CD4-positive, alpha-beta T cell treated with Interleukin-2 at 100 ng/mL for 4 hours (primary cell): ENCODE data around the gene MYT1.
A peak's percentile ranks its signal among the peaks of the same experiment; 100 is the strongest.

Source experiments
- DNase-seq: peaks from one replicate; pipeline ENCODE4 v3.0.0-alpha.2; 2020; ENCODE audit warnings: low spot score

MYT1 gene

GRCh38 chr20:64247307-64247618 is 83.0 kb downstream of the MYT1 start:
- no peak for DNase-seq

DNA sequence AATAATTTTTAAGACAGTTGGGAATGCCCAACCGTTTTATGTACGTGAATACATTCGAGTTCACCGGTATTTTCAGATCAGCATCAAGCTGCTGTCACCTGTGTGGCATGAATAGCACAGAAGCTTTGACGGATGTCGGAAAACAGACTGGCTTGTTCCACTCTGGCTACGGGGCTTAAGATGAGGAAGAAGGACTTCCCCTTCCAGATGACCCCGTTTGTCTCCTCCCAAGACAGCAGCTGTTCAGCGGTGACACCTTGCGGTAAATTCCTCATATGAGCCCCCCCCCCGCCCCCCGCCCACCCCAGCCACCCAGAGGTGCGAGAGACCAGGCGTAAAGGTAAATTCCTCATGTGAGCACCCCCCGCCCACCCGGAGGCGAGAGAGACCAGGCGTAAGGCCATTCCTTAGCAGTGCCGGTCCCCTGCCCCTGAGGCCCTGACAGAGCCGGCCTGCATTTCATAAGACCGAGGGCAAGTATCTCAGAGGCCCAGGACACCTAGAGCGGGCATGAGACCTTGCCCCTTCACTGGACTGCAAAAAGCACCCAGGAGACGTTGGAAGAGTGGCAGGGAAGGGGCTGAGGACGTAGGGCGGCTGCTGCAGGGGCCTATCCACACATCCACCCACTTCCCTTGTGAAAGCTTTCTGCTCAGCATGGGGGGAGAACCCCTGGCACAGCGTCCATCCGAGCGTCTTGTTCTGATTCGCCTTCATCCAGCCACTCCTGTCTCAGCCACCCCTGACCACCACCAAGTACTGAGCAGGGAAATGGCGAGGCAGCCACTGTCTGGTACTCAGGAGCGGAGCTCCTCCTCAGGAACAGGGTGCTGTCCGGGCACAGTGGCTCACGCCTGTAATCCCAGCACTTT is 84.0 kb downstream of the MYT1 start:
- DNase-seq = no peak

DNA sequence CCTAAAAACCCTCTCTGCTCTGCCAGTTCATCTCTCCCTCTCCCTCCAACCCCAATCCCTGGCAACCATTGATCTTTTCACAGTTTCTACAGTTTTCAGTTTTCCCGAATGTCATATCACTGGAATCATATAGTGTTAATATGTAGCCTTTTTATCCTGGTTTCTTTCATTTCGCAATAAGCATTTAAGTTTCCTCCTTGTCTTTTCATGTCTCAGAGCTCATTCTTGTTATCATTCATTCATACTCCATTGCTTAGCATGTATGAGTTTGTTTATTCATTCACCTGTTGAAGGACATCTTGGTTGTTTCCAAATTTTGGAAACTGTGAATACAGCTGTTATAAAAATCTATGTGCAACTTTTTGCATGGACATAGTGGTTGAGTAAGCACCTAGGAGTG is 85.8 kb downstream of the MYT1 start:
- no peak for DNase-seq

DNA sequence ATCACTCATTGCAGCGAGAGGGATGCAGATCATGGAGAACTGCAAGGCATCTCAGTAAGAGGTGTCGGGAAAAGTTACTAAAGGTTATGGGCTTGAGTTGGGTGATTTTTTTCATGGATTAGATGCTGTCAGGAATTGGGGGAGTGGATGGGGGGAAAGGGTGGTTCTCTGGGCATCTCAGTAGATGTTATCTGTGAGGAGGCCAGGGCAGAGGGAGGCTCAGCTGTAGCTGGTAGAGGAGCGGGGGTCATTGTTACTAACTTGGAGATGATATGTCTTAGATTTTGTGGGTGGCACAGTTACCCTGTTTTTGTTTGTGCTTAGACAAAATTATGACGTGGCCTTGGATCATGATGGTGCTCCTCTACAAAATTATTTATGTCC is 88.7 kb downstream of the MYT1 start:
- no peak for DNase-seq

- DNase-seq = no peak
Observed at GRCh38 chr20:64253443-64253842, 89.2 kb downstream of the MYT1 start.

- no peak for DNase-seq
Observed at GRCh38 chr20:64254156-64254555, 89.9 kb downstream of the MYT1 start.

DNA sequence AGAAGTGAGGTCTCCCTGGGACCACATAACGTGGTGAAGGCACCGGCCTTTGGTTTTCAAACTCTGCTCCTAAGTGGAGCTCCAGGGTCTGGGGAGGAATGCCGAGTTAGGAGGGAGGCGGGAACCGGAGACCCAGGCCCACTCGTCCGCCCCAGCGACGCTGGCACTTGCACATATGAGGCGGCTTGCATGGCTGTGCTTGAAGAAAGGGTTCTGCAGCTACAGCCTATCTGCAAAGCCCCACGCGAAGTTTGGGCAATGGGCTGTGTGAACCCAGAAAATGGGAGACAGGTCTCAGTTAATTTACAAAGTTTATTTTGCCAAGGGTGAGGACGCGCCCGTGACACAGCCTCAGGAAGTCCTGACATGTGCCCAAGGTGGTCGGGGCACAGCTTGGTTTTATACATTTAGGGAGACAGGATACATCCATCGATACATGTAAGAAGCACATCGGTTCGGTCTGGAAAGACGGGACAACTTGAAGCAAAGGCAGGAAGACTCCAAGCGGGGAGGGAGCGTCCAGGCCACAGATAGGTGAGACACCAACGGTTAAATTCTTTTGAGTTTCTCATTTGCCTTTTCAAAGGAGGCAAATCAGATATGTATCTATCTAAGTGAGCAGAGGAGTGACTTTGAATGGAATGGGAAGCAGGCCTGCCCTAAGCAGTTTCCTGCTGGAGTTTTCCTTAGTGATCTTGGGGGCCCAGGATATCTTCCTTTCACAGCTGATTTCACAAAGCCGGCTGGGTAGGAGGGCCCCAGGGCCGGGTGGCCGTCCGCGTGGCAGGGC is 90.5 kb downstream of the MYT1 start:
- DNase-seq = no peak

DNA sequence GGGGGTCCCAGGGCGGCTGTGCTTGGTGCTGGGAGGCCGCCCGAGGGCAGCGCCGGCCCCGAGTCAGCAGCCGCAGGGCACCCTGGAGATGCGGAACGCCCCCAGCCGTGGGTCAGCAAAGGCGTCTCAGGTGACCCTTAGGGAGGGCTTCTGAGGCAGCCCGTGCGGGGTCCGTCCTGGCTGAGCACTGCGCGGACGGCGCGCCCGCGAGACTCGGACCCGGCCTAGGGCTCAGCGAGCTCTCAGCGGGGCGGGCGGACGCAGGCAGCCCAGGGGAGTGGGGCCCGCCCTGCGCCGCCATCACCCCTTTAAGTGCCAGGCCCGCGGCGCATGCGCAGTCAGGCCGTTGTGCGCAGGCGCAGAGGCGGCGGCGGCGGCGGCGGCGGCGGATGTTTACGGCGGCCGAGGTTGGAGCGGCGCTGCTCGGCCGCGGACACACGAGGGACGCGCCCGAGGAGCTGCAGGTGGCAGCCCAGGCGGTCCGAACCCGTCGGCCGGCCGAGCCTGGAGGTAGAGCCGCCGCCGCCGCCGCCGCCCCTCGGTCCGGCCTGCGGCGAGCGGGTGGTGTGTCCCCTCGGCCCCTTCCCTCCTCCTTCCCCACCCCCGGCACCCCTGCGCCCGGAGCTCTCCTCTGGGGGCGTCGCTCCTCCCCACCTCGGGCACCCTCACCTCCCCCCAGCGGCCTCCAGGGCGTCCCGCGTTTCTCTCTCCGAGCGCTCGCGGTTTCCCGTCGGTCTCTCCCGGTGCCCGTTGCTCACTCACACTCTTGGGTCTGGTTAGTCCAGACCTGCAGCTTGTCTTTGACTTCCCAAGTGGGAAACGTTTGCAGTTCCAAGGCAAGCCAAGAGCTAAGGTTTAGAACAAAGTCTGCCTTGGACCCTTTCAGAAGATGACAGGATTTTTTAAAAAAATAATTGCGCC is 91.4 kb downstream of the MYT1 start, which contains the start of gene PCMTD2:
PCMTD2 (plus strand) TSS at position 388 of the 921 bp plus-strand sequence. CDS start 4,218 bp downstream, outside the sequence.
- DNase-seq = peak; percentile 85

GRCh38 chr20:64256282-64256935 is 92.2 kb downstream of the MYT1 start:
- no peak for DNase-seq

DNA sequence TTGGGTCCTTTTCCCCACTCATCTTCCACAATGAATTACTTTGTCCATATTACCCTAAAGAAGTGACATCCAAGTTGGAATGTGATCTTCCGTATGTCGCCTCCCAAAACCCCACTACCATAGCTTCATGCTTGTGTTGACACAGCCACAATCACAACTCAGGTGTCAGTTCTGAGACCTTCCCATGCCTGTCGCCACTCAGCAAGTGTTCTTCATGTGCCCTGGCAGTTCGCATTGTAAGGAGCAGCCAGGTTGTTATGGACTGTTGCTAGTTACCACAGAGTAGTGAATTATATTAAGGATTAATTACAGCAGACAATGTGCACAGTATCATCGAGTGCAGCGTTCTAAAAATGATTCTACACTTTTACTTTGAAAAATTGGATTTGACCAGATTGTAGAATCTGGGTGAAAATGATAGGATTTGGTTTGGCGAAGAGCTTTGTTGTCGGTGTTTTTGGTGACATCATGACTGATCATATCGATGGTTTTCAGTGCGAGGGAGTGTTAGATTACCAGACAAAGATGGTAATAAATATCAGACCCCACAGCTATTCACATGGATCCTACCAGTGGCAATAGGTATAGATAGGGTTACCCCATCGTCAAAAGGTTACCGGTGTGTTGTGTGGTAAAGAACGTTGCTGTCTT is 93.0 kb downstream of the MYT1 start:
- no peak for DNase-seq

- no peak for DNase-seq
Observed at GRCh38 chr20:64258071-64258823, 94.0 kb downstream of the MYT1 start.

DNA sequence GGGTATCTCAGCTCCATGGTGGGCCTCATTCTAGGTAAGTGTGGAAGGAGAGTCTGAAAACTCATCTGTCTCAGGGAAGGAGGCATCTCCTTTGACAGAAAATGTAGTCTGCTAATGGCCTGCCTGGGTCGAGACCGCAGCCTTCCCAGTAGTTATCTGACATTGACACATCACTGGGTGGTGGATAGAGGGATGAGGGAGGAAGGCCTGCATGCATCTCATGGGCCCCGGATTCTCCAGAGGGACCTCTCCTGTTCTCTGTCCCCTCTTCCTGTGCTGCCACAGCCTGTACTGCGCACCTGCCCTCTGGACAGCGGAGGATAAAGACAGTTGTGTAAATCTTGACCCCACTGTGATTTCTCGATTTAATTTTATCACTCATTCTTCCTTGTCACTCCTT is 96.0 kb downstream of the MYT1 start:
- no peak for DNase-seq

- no peak for DNase-seq
Observed at GRCh38 chr20:64261138-64261537, 96.9 kb downstream of the MYT1 start.

DNA sequence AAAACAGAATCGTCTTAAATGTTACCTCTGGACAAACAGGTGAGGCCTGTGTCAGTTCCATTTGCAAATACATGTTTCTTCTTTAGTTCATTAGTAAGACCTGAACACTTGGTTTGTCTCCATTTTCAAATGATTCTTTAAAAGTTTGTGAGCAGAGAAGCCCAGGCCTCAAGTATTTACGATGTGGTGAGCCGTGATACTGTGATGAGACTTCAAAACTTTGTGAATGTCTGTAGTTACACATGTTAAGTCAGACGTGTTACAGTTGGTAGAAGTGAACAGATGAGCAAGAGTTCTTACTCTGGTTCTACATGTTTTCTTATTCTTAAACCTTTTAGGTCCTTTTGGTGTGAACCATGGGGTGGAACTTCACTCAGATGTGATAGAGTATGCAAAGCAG is 99.8 kb downstream of the MYT1 start:
- DNase-seq = no peak

DNA sequence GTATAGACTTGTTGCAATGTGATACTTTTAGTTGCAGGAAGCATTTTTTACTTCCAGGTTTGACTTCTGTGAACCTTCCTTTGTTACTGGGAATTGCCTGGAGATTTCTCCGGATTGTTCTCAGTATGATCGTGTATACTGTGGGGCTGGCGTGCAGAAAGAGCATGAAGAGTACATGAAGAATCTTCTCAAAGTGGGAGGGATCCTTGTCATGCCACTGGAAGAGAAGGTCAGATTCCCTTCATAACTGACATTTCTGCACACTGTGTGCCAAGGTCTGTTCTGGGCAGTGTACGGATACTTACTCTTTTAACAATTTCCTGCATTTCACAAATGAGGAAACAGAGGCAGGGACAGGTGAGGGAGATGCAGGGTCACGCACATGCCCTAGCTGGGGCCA is 100.9 kb downstream of the MYT1 start:
- DNase-seq = no peak

DNA sequence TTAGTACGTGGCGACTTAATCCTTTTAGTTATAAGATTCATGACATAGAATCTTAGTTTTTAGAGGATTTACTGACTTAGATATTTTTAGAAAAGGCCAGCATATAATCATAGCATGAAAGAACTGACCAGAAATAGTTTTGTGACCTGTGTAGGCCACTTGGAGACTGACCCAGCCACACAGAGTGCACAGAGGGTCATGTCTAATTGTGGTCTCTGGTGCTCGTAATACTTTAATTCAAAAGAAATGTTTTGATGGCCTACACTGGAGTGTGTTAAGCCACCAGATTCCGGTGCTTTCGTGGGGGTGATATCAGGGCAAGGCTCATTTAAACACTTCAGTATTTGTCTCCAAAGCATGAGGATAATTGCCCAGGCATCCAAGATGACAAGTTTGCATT is 102.7 kb downstream of the MYT1 start:
- DNase-seq = no peak

- DNase-seq = no peak
Observed at GRCh38 chr20:64268174-64268573, 103.9 kb downstream of the MYT1 start.

GRCh38 chr20:64269604-64270411 is 105.6 kb downstream of the MYT1 start:
- no peak for DNase-seq

GRCh38 chr20:64271636-64272035 is 107.4 kb downstream of the MYT1 start:
- DNase-seq = no peak

DNA sequence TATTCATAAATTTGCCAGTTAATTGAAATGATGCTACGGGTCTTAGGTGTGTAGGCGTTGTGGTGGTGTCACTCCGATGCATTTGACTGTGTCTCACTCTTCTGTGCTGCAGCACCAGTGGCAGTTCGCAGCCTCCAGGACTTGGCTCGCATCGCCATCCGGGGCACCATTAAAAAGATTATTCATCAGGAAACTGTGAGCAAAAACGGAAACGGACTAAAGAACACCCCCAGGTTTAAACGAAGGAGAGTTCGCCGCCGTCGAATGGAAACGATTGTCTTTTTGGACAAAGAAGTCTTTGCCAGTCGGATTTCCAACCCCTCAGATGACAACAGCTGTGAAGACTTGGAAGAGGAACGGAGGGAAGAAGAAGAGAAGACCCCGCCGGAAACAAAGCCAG is 108.9 kb downstream of the MYT1 start:
- no peak for DNase-seq
